NCI-H1694 (cell line): ENCODE results near the gene STRBP.

ENCODE experiments used
- DNase-seq: peaks from one replicate; lab custom pipeline; 2025; lab: John Stamatoyannopoulos, UW

The STRBP gene

DNA sequence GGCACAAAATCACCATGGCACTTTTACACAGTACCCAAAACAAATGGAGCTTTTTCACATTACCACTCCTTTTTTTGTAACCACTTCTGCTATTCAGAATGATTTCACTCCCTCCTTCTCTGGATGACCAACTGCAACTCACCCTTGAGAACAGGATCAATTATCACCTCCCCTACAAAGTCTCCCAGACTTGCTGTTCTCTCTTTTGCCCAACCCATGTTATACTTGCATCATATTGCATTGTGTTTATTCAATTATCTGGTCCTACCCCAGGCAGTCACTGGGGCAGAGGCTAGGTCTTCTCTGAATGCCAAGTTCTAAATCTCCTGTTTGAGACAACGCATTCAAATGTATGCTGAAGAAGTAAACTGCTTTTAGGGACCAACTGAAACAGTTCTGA lies 139.0 kb downstream of the STRBP start:
- DNase-seq: no peak

DNA sequence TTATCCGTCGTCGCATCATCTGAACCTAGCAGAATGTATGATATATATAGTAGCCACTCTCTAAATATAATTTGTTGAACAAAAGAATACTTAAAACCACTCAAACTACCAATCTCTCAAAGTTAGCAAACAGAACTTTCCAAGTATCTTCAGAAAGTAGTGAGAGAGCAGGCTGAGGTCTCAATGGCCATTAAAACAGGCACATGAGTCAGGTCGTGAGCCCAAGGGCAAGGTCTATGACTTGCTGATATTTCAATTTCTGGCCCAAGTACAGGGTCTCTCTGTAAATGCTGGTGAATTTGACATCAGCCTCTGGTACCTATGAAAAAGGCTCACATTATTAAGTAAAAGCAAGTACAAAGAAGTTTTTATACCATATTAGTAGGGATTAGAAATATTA lies 139.8 kb downstream of the STRBP start:
- DNase-seq: no peak

DNA sequence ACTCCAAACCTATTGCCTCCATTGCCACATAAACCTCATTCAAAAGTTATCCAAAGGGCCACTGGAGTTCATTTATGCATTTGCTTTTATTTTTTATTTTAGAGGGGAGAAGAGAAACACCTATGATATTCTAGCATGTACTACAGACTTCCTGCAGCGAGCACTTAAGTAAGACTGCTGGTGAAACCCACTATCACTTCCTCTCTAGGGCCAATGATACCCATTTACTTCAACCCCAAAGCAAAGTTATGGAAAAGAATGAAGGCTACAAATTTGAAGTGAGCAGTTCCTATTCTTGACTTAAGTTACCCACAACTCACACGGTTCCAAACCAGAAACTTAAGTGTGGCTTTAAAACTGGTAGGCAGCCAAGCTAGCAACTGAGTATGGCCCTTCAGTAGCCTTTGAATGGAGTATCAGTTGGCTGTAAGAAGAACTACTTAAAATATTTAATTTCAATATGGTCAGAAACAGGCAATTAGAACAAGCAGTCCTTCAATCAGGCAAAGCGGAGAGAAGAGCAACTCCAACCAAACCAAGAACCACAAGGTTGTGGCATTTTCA lies 140.8 kb downstream of the STRBP start:
- DNase-seq: no peak

DNA sequence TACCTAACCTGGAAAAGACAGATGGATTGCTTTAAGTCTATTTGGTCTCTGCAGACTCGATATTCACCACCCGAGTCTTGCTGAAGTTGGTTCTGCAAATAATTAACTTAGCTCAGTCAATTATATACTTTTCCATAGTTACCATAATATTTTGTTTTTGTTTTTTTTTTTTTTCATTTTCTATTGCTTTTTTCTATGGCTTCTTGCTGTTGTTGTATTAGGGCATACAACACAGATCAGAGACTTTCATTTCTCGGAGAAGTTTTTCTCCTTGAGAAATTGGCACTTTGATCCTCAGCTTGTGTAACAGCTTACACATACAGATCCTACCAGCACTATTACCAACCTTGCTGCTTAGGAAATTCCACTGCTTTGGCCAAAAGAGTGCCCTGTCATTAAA lies 146.9 kb downstream of the STRBP start:
- no peak for DNase-seq

DNA sequence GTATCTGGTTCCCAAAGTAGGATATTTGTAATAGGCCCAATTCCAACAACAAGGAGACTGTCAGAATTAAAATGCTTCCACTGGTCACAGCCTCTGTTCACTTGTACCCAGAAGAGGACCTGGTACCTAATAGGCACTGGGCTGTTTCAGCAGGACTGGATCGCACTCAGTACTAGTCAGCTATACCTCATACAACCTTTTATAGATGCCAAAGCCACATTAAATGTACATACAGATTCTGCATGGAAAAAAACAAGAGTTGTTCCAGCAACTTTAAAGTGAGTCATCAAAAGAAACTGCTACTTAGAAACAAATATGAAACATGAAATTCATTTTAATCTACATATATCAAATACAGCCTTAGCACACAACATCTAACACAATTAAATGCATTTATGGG lies 147.4 kb downstream of the STRBP start:
- DNase-seq: no peak

DNA sequence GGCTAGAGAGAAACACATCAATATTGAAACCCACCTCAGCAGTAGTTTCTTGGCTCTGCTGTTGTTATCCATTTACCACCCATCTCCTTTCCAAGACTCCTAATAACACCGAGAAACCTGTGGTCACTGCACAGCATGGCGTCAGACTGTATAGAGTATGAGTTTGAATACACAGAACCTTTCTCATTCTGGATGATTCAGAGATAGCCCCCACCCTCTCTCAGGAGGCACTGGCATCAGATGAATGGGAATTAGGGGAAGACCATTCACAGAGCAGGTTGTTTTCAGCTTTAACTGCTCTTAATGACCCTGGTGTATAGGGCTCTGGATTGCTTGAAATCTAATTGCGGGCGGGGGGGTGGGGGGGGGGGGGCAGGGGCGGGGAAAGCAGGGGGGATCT lies 148.3 kb downstream of the STRBP start:
- no peak for DNase-seq

DNA sequence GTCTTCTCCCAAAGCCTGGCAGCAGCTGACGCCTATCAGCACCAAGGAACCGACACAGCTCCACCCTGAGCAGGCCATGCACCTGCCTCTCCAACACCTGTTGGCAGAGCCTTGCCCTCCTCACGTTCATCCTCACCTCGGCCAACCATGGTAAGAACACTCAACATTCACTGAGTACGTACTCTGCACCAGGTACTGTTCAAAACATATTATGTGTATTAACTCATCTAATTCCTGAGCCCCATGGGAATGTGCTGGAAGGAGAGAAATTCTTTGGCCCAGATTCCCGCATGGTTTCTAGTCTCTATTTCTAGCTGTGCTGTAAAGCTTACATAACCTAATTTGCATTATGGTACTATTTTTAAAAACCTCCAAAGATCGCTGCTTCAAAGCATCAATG lies 148.8 kb downstream of the STRBP start:
- no peak for DNase-seq

DNA sequence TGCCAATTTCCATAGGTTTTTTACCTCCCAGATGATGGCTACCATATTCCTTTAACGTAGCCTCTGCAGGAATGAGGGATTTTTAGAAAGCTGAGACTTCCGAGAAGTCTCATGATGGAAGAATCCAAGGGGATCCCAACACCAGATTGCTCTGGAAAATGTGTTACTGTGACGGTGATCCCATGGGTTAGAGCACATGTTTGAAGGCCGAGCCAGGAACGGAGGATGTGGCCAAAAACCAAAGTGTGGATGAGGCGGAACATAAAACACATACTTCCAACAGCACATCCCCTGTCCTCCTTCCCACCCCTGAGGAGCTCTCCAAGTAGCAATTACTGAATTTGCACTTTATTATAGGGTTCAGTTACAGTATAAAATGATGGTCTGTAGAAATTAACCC lies 152.3 kb downstream of the STRBP start:
- DNase-seq: no peak

DNA sequence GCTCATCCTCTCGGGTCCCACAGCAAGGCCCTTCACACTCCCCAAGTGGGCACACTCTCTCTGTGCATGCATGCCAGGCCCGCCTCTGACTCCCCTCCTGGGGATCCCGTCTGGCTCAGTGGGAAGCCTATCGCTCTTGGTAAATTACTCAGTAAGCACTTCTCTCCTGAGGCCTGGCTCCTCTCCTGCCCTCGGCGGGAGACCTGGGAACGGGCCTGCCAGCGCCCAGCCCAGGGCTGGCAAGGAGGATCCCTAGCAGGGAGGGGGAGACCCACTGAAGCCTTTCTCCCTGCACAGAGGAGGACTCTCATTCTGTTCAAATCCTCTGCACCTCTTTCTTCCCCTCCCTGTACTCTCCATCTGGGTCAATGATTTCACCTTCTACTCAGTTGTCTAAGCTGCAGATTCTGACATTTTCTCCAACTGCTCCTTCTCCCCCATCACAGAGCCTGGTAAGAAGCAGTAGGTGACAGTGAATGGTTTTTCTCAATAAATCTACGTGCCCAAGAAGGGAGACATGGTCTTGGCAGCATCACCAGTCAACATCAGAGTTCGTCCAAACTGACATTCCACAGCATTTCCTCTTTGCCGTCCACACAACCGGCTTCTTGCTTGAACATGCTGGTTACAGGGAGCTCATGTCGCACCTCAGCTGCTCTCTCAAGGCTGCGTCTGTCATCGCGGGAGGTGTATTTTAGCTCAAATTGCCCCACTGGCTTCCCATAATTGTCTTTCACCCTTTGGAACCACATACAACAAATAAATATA lies 153.1 kb downstream of the STRBP start:
- DNase-seq: no peak

DNA sequence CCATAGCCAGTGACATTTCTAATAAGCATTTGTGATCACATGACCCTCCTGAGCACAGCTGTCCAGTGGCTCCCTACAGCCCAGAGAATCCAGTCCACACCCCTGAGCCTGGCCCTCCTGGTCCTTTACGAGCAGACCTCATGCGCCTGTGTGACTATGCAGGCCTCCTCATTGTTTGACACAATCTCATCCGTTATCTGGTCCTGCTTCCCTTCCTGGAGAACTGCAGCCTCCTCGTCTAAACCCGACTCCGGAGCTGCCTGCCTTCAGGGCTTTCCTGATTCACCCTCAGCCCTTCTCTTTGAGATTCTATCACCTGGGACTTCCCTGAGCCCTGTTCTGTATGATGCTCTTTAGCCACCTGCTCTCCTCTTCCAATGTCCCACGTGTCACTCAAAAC lies 155.2 kb downstream of the STRBP start:
- no peak for DNase-seq

DNA sequence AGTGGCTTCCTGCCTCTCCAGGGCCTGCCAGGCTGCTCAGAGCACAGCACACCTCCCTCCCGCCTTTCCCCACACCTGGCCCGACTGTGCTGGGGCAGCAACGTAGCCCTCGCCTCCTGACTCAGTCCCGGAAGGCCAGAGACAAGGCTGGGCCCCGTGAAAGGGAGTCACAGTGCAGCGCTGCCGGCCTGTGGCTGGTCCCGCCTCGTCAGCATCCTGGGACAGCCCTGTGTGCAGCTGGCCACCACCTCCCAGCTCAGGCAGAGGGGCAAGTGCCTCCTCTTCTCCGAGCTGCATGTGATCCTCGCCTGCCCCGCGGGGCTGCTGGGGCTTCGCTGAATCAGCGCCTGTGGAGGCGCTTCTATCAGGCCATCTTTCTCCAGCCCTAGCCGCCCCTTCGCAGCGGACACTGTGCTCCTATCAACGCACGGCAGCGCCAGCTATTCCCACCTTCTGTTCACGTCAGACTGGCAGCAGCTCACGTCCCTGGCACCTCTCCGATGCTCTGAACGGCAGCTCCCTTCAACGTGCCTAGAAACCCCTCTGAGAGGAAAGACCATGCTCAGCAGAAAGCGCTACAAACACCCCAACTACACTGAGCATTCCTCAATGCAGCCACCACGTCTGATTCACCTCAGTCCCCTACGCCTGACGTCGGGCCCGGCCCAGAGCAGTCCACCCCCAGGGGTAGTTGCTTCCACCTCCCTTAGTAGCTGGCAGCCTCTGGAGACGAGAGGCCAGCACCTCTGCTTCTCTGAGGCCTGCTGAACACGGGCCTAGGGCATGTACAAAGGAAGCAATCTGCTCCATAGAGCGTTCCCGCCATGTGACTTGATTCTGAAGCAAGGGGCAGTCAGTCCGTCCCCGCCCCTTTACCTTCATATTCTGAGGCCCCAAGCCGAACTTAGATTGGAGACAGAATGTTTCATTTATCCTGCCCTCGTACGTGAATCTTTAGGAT lies 156.1 kb downstream of the STRBP start:
- no peak for DNase-seq

DNA sequence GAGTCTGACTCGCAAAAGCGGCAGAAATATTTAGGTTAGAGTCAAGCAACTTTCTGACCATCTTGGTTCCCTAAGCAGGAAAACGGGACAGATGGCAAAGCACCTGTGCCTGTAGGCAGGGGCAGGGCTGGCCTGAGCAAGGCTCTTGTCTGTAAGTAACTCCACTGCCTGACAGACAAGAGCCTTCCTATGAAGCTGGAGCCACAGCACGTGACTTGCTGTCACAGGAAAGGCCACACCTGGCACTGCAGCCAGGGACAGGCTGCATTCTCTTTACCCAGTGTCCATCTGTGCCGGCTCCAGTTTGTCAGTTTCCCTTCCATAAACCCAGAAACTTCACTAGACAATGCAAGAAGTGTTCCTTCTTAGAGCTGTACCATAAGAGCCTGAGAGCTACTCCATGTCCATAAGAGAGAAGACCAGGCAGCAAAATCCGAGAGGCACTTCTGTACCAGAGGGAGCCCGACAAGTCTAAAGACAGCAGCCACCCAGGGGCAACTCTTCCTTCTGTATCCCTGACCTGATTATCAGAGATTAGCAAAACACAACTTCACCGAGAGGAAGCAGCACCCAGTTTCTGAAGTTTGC lies 156.9 kb downstream of the STRBP start:
- DNase-seq: no peak

DNA sequence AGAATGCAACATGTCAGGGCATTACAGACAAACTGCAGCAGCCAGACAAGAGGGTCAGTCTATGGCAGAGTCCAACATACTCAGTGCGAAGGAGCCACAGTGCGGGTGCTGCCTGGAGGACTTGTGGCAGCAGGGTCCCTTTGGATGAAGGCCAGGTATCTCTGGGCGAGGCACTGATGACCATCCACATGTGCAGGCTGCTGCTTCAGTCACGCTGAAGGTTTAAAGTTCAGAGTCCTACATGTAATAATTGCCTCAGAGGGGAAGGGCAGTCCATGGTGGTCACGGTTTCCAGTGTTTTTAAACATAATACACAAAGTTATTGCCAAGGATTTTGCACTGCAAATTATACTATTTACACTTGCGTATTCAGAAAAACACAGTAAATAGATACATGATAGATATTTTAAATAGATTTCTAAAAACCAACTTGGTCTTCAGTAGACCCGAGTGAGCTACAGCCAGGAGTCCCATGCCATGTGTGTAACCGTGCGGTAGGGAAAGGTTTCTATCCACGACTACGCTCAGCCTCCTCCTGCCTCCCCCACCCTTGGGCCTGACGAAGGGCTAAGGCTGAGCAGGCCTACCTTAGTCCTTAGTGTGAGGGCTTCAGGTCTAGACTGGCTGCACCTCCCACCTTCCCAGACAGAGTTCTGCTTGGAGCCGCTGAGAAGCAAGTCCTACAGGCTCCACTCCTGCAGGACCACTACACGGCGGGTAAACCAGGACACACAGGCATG lies 158.7 kb downstream of the STRBP start:
- no peak for DNase-seq

DNA sequence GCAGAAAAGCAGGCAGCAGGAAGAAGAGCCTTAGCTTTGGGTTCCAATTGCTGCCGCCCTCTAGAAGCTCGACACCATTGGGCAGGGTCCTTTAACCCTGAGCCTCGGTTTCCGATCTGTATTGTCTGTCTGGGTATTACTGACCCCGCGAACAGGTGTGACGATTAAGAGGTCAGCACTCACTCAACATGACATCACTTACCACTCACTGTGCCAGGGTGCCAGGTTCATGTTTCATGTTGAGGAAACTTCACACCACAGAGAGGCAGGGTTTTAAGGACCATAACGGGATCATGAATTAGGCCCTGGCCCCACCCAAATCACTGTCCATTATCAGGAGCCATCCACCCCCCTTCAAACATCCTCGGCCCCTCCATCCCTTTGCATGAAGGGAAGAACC lies 159.4 kb downstream of the STRBP start:
- no peak for DNase-seq

DNA sequence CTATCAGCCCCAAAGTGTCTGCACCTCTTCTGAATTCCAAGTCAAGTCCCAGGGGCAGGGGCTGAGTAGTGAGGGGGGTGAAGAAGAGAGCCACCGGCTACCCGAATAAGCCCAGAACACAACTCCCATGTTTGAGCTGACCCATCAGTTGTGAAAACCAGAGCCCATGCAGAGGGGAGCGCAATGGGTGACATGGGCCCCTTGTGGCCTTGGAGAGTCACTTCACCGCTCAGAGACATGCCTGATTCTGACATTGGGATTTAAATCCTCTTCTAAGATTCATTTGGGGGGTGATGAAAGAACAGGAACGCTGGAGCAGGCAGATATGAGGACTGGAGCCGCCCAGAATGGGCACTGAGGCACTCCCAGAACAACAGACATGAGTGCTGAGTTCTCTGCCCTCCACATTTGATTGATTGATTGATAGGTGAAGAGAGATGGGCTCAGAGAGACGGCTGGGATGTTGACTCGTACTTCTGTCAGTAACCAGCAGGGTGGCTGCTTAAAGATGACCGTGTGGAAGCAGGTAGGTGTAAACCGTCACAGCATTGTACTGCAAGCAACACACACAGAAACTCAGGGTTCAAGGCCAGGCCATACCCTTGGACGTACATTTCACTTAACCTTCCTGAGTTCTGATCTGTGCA lies 160.6 kb downstream of the STRBP start:
- DNase-seq: no peak

DNA sequence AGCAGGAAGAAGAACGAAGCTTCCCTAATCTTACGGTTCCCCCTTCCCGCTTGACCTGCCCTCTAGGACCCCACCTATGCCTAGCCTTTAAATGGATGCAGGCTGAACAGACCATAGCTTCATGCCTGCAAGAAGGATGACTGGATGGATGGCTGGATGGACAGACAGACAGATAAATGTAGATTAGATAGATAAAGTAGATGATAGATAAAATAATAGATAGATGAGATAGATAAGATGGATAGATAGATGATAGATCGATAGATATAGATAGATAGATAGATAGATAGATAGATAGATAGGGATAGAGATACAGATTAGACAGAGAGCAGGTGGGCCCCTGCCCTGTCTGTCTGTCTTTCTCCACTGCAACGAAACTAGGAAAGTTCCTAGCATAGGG lies 162.9 kb downstream of the STRBP start:
- DNase-seq: no peak

DNA sequence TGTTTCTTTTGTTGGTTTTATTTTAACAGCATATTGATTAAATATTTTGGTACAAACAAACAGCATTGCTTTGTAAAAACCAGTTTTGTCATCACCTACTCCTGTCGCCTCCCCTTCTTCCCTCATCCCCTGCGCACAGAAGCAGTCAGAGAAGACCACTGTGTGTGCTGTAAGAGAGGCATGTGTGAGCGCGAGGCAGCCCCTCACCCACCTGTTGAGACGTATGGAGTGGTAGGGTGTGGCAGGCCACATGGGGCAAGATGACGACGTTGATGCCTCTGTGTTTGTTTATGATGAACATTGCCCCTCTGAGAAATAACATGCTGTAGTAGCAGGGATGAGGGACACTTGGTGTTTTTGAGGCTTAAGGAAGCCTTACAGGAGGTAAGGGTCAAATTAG lies 163.6 kb downstream of the STRBP start:
- no peak for DNase-seq

DNA sequence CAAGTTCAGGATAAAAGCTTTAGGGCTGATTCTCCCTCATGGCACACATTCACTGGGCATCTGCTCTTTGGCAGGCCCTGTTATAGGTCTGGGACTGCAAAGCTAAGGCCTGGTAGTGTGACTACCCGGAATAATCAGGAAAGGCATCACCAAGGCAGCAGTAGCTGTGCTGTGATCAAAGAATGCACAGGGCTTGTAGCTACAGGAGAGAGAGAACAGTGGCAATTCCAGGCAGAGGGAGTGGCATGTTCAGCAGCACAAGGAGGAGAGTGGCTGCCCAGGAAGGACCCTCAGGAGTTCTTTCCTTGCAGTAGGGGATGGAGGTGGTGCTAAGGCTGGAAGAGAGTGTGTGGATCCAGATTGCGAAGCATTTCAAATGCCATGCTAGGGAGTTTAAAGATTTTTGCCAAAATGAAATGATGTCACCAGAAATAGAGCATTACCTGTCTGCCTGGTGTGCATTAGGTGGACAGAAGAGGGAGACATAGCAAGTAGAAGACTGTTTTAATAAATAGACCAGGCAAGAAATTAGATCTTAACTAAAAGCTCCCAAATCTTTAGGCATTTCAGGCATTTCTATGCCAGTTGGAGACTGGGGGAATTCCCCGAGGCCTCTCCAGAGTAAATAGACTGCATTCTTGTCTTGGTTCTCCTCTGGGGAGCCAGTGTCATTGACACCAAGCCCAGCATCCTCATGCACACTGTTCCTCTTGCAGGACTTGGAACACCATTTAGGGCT lies 165.8 kb downstream of the STRBP start:
- DNase-seq: no peak

DNA sequence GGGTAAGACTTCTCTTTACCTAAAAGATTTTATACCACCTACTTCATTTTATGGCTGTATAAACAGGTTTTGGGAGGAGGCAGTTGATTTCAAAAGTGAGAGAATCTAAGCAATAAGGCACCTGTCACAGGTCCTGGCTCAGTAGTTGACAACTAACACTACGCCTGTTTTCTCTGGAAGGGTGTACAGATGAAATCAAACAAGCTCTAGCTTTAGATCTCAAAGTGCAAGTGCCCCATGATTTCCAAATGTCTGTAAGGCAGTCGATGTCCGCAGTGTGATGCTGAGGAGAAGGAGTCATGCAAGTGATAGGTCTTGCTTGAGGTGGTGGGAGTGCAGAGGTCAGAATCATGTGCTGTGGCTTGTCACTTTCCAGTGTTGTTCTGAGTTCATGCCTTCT lies 168.8 kb downstream of the STRBP start:
- DNase-seq: no peak

DNA sequence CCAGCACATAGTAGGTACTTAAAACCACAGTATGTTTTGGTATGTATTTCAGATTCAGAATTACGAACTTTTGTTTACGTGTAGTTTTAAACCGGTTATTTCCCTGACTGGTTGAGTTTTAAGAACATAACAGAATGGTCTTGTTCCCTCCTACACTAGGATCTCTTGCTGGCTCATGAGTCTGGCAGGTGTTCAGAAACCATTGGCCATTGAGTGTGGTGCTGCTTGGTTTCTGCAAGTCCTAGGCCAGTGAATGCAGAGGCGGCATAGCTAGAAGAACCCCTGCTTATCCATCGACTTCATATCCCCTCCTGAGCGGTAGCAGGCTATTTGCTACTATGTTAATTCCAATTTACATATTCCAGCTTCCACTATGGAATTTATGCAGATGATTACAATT lies 169.3 kb downstream of the STRBP start:
- DNase-seq: no peak

DNA sequence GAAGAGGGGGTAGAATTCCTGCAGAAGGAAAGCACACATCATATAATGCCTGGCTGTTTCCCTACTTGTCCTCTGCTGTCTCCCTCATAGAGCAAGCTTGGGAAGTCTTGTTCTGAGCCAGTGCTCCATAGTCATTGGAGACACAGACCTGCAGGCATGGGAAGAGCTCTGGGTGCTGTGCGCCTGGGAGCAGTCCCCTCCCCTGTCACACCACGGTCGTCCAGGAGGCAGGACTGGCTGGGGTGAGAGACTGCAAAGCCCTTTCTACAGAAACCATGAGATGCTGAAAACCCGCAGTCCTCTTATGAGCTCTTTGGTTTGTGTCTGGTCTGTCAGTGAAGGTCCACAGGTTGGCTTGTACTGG lies 170.3 kb downstream of the STRBP start:
- DNase-seq: no peak
